SW 1271 (cell line): ENCODE measurements around the gene ENKUR.
A peak's percentile ranks its signal among the peaks of the same experiment; 100 is the strongest.
"Not testable (repeated sequence)": the region's sequence is repeated elsewhere in the genome, so short reads cannot be mapped to it uniquely, and the experiment has no call there.

Source experiments
- DNase-seq, 2 experiments: peaks; one replicate each; lab custom pipeline; 2025; lab: John Stamatoyannopoulos, UW

The ENKUR gene

DNA sequence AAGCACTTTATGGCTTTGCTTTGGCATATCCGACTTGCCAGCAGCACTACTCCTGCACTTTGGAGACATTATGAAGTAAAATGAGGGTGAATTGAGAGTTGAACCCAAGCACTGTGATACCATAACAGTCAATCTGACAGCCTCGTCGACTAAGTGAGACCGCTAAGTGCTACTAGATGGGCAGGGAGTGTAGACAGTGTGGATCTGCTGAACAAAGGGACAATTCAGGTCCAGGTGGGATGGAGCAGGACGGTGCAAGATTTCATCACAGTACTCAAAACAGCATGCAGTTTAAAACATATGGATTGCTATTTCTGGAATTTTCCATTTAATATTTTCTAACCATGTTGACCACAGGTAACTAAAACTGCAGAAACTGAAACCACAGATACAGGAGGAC is 42.8 kb downstream of the ENKUR start:
- DNase-seq = no peak

DNA sequence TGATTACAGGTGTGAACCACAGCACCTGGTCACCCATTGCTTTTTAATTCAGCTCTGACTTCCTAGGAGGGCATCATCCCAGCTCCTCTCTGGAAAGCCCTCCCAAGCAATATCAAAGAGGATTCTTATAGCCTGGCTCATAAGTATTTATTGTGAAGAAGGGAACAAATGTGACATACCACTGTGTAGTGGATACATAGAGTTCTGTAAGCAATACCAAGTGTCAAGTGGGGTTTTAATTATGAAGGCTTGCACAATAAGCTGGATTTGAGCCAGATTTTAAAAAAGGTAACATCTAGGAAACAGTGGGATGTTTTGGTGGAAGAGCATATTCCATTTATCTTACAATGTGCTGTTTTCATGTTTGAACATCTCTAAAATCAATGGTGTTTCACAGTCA is 44.6 kb downstream of the ENKUR start:
- no peak for DNase-seq

DNA sequence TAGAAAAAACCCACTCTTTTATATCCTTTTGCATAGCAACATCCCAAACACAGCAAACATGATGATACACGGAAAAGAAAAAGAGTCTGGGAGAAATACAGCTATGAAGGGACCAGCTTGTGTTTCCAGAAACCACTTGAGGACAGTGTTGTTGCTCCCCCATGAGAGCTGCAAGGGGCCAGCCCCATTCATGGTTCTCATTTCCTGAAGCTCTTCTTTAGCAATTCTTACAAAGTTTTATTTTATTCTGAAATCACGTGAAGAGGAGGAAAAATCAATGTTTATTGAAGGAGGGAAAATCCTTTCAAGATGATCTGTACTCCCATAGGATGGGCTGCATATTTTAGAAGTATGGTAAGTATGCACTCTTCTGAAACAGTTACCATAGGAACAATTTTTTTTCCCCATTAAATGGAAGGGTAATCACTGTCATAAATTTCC is 46.1 kb downstream of the ENKUR start:
- no peak for DNase-seq

DNA sequence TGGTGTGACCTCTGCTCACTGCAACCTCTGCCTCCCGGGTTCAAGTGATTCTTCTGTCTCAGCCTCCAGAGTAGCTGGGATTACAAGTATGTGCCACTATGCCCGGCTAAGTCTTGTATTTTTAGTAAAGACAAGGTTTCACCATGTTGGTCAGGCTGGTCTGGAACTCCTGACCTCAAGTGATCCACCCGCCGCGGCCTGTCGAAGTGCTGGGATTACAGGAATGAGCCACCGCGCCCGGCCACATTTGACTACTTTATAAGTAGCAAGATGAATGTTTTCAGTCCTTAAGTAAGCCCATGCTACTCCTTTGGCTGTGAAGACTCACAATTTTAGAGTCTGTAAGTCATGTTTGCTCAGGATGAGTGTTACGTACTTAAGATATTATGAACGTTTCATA is 47.0 kb downstream of the ENKUR start:
- DNase-seq = not testable (repeated sequence)

DNA sequence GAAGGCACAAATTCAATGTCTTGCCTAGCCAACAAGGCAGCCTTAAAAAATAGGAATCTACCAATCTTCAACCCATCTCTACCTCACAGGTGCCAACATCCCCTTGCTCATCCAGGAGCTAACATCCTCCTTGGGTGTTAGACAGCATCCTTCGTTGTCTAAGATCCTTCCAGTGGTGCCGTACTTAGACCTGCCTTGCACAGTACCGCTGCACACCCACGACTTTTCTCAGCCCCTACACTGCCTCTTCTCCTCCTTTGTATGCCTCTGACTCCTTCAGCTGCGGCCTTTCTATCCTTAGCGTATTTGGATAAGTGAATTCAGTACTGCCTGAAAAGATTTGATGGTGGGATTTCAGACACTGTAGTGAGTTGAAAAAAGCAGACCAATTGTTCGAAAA is 47.6 kb downstream of the ENKUR start:
- no peak for DNase-seq

DNA sequence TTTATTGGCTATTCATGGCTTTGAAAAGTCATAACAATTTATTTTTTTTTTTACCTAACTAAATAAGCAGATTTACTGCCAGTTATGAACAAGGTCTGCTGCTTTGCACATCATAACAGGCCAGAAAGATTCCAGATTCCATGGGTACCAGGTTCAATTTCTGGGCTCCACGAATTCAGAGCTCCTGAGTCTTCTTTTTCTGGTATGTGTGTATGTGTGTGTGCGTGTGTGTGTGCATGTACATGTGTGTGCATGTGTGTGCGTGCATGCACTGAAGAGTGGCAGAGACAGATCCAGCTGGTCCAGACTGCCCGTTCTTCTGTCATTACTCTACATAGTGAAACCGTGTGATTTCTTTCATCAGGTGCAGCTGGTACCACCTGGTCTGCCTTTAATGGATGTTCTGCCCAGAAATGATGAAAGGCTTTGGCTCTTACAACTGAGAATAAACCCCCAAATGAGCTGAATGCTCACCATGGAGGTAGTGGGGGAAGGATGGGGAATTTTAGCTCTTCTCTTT is 48.9 kb downstream of the ENKUR start:
- no peak for DNase-seq

DNA sequence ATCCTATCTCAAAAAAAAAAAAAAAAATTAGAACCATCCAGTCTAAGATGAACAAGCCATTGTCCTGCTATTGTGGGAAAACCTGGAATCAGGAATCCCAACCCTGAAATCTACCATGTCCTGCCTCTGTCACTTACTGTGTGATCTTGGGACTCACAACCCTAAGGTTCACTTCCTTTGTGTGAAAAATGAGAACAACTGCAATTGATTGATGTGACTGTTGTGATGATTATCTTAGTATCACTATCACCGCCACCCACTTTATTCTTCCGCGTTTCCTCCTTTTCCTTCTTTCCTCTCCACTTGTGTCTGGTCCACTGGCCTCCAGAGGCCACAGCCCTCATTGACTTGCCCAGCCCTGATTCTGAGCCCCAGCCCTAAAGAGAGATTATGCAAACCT is 50.9 kb downstream of the ENKUR start:
- DNase-seq = no peak

DNA sequence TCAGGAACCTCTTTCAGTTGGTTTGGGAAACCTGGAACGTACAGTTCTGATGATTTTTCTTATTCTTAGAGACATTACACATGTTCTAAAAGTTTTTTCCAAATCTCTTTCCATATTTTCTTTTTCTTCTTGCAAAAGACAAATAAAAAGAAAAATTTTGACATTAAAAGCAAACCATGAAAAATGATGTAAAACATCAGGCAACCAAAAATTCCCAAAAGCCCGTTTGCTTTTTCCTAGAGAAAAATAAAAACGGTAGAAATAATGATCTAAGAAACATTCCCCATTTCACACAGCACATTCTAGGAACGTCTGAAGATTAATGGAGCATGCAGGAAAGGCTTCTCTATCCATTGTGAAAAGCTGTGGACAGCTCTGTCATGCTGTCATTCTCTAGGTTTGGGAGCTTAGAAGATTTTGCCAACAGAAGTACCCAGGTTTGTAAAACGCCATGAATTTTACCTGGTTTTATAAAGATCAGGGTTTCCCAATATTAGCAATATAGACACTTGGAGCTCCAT is 52.4 kb downstream of the ENKUR start:
- DNase-seq = no peak

DNA sequence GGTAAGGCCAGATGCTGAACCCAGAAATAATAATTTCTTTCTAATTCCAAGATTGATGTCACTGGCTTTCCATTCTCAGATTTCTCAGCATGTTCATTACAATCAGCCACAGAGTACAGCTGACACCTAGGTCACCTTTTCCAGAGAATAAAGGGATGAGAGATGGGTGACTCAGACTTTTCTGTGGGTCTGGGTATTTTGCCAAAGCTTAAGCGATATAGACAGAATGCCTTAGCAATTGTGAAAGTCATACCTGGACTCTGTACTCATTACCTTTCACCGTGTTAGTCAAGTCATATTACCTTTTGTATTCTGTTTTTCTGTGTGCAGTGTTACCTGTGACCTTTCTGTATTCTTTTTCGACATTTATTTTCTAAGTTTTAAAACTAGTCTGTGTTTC is 53.0 kb downstream of the ENKUR start:
- DNase-seq = no peak

DNA sequence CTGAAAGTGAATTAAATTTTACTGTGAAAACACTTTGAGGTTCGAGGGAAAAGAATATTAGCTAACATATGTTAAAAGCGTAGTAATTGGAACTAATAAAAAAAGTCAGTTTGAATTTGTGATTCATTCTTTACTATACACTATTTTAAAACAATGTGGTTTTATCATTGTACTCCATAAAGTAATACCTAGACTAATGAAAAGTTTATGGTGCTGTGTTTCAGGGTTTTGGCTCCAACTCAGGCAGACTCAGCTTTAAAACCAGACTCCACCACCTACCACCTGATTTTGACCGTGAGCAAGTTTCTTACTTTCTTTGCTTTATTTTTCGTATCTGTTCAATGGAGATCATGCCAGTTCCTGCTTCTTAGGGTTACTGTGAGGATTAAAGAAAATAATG is 54.4 kb downstream of the ENKUR start:
- DNase-seq = no peak

DNA sequence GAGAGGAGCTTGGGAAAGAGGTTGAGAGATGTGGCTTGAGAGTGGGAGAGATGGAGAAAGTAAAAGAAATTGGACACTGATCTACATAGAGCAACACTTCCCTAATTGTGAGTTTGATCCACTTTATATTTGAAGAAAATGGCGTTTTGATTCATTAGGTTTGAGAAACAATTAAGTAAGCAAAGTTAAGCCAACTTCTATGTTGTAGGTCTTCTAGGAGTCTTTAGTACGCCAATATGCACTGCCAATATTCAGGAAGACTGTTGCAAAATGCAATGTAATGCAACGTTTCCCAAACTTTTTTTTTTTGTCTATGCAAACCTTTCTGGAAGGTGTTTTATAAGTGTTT is 56.6 kb downstream of the ENKUR start:
- no peak for DNase-seq

DNA sequence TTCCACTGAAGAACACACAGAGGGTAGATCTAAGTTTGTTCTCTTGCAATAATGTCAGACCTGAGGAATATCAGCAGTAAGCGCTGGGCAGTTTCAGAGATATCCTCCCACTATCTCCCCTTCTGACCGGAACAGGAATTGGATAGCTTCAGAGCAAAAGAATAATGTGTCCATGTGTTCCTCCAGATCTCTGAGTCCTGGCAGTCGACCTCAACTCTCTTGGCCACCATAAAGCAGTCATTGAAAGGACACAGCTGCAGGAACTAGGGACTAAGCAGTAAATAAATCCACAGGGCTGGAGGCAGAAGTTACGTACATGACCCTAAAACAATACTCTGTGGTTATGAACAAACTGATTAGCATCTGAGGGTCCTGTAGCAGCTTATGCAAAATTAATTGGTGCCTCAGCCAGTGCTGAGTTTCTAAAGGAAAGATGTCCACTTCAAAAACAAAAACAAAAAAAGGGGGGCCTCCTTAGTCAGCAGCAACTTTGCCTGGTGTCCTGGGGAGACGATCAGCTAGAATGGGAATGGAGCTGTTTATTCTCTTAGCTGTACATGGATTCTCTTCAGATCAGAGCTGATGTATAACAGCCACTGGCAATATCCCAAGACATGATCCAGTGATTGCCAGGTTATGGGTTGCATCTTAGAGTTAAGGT is 57.1 kb downstream of the ENKUR start:
- no peak for DNase-seq

DNA sequence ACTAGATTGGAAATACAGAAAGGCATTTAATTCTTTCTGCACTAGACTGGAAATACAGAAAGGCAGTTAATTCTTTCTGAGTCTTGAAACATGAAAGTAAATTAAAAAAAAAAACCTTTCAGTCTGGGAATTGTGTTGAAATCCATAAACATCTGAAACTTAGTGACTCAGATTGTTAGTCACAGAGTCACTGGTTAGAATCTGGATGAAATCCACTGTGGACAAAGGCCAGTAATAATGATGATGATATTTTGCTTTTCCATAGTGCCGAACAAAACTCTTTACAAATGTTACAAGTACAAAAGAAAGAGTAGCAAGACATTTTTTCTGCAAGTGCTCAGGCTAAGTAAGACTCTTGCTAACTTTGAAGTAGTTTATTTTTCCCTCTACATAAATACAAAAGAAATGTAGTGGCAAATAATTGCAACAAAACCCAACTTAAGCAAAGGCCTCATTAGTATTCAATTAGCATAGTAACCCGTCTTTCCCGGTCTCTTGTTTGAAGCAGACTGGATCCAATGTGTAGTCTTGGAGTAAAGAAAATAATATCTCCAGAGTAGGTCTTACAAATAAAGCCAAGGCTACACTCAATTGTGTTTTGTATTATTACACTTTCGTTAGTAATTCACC is 57.8 kb downstream of the ENKUR start:
- peak; percentile 5 to 45 for DNase-seq

DNA sequence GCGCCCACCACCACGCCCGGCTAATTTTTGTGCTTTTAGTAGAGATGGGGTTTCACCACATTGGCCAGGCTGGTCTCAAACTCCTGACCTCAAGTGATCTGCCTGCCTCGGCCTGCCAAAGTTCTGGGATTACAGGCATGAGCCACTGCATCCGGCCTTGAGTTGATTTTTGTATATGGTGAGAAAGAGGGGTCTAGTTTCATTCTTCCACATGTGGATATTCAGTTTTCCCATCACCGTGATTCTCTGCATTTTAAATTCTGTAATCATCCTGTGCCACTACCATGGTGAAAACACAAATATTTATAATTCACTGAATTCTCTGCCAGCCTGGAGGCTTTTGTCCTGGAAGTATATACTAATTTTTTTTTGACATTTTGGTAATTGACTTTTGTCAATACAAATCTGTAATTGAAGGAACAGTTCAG is 58.3 kb downstream of the ENKUR start:
- DNase-seq = not testable (repeated sequence)

DNA sequence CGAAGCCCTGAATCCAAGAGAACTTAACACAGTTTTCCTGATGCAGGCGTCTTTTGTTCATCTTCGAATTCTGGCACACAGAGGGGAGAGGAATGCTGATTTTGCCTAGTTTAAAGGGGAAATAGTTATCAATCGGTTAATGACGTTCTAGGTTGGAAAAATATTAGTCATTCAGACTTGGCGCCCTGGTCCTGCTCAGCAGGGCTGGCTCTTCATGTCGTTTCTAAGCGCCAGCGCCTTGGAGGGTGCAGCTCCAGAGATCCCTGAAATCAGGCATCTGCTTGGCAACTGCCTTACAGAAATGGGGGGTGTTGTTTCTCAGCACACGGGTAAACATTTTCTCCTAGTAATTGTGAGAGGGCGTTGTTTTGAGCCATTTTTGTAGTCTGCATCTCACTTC is 62.3 kb downstream of the ENKUR start:
- DNase-seq = no peak

DNA sequence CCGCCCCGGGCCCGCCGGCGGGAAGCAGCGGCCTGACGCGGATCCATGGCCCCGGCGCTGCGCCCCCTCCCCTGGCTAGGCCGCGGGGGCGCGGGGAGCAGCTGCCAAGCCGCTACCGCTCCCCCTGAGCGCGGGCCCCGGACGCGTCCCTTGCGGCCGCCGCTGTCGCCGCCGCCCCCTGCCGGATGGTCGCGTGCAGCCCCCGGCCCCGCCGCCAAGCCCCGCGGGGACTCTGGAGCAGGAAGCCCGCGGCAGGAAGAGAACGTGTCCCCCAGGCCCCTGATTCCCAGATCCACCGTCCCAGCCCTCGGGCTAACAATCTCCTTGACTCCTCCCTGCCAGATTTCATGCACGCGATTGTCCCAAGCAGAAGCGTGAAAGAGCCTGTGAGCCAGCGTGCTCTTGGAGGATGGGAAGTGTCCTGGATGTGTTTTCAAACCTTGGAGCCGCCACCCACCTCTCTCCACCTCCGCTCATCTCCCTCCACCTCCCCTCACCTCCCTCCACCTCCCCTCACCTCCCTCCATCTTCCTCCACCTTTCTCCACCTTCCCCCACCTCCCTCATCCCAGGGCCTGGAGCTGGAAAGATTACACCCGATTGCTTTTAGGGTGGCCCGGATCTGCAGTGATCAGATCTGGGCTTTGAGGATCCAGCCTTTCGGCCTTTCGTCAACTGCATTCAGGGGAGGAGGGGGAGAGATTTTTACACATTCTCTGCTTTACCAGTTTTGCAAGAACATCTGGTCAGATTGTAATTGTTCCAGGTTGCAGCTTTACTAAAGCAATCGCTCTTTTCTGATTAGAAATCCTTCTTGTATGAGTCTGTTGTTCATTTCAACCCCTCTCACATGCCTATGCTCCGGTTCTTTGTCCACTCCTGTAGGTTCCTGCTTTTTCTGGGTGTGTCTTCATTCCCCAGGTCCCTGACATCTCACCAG is 63.0 kb downstream of the ENKUR start:
- peak; percentile 5 to 49 for DNase-seq

DNA sequence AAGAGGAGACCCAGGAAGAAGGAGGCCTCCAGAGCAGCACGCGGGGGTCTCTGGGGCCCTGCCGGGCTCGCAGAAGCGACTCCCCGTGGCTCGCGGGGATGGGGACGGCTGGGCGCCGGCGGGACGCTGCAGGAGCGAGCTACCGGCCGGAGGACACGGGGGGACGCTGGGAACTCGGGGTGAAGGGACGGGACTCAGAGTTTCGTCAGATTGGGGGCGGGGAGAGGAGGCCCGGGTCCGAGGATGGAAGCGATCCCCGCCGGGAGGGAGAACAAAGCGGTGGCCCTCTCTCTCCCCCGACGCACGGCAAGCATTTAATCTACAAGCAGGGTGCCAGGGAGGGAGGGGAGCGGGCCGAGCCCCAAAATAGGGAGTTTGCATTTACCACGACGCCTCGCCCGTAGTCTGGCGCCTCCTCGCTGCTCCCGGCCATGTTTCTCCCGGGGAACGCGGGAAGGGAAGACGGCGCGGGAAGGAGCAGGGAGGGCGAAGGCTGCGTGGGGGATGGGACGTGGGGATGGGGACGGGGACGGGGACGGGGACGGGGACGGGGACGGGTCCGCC is 63.7 kb downstream of the ENKUR start, which contains the start of gene PRTFDC1:
Gene PRTFDC1, minus strand, starts transcription at position 464 of the 564 bp plus-strand sequence. Its CDS starts 31 bp downstream, at position 433.
- peak in 1 of 2 experiments; percentile 57 for DNase-seq

DNA sequence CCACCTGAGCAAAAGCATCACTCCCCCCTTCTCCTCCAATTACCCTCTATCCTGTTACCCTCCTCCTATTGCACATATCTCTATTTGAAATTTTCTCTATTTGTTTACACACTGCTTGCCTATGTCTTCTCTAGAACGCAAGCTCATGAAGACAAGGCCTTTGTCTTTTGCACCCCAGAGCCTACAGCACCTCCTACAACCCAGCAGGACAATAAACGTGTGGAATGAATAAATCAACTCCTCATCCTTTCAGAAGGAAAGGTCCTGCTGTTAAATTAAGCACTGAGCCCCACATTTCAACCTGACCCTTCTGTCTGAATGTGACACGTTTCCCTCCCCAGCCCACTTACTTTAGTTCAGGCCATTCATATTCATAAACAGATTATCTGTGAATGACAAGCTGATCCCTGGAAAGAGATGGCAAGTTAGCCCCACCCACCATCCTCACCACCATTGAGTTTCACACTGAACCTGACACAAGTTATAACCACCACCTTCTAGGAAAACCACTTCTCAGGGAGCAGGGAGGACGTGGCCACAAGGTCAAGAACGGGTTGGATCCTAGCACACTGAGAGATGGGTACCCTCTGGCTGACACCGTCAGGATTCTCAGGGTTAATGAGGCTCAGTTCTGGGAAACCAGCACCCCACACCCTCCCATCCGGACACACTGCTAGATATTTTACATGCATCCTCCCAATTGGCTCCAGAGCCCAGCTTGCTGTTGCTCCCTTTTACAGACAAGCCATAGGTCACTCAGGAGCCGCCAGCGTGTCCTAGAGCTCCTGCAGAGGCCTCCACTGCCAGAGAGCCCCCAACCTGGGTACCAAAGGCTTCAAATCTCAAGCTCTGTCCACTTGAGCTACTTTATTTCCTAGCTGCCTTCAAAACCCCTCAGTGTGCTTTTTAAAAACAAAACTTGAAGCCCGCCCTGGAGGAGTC is 64.5 kb downstream of the ENKUR start:
- peak; percentile 19 to 76 for DNase-seq

DNA sequence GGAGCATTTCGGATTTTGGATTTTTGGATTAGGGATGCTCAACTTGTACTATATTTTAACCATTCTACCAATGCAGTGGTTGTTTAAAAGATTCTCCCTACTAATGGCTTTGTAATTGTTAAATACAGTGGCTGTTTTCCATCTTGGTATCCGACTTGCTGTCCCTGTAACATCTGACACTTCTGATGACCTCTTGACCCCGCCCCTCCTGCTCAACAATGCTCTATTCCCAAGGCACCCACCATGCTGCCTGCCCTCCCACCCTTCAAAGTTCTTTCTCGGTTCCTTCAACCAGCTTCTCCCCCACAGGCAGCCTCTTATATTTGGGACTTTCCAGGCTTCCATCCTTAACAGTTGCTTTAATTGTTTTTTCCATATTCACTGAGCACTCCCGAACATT is 65.5 kb downstream of the ENKUR start:
- no peak for DNase-seq

DNA sequence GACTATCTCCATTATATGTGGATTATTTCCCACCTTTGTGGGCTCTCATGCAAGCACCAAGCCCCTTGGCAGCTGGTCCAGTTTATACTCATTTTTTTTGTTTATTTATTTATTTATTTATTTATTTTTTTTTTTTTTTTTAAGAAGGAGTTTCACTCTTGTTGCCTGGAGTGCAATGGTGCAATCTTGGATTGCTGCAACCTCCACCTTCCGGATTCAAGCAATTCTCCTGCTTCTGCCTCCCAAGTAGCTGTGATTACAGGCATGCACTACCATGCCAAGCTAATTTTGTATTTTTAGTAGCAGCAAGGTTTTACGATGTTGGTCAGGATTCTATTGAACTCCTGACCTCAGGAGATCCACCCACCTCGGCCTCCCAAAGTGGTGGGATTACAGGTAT is 66.3 kb downstream of the ENKUR start:
- DNase-seq = no peak
